NCI-H524 treated with DMSO at 0.1 percent for 48 hours (cell line): ENCODE measurements around the gene SIK1.
"Not testable (repeated sequence)": the region's sequence is repeated elsewhere in the genome, so short reads cannot be mapped to it uniquely, and the experiment has no call there.

Experiments used
- DNase-seq: peaks from one replicate; lab custom pipeline; 2025; lab: John Stamatoyannopoulos, UW

SIK1 gene

GRCh38 chr21:43426404-43427241 lies at the start of gene SIK1:
SIK1 (minus strand) TSS chr21:43427131; CDS start chr21:43426178, 953 bp downstream.
- not testable (repeated sequence) for DNase-seq

GRCh38 chr21:43471597-43472242 lies 44.8 kb upstream of the SIK1 start:
- not testable (repeated sequence) for DNase-seq

GRCh38 chr21:43469719-43470458 lies 43.0 kb upstream of the SIK1 start:
- DNase-seq: not testable (repeated sequence)

GRCh38 chr21:43467785-43468184 lies 40.9 kb upstream of the SIK1 start:
- no peak for DNase-seq

GRCh38 chr21:43465159-43465558 lies 38.2 kb upstream of the SIK1 start:
- not testable (repeated sequence) for DNase-seq

GRCh38 chr21:43463498-43464261 lies 36.7 kb upstream of the SIK1 start:
- DNase-seq: not testable (repeated sequence)

GRCh38 chr21:43462932-43463331 lies 36.0 kb upstream of the SIK1 start:
- DNase-seq: not testable (repeated sequence)

- DNase-seq: not testable (repeated sequence)
These were observed 33.5 kb upstream of the SIK1 start for GRCh38 chr21:43460475-43460874.

- DNase-seq: not testable (repeated sequence)
These were observed 32.1 kb upstream of the SIK1 start for GRCh38 chr21:43458995-43459394.

- DNase-seq: not testable (repeated sequence)
These were observed 29.8 kb upstream of the SIK1 start for GRCh38 chr21:43456616-43457314.

- DNase-seq: not testable (repeated sequence)
These were observed 28.8 kb upstream of the SIK1 start for GRCh38 chr21:43455717-43456116.

GRCh38 chr21:43454176-43454575 lies 27.2 kb upstream of the SIK1 start:
- DNase-seq: not testable (repeated sequence)

- DNase-seq: not testable (repeated sequence)
These were observed 24.9 kb upstream of the SIK1 start for GRCh38 chr21:43451850-43452249.

GRCh38 chr21:43450287-43450686 lies 23.4 kb upstream of the SIK1 start:
- not testable (repeated sequence) for DNase-seq

GRCh38 chr21:43447353-43447977 lies 20.5 kb upstream of the SIK1 start:
- not testable (repeated sequence) for DNase-seq

- not testable (repeated sequence) for DNase-seq
These were observed 19.5 kb upstream of the SIK1 start for GRCh38 chr21:43446277-43446932.

- DNase-seq: not testable (repeated sequence)
These were observed 17.6 kb upstream of the SIK1 start for GRCh38 chr21:43444524-43444923.

GRCh38 chr21:43442571-43442970 lies 15.6 kb upstream of the SIK1 start:
- not testable (repeated sequence) for DNase-seq

GRCh38 chr21:43440835-43441727 lies 14.2 kb upstream of the SIK1 start:
- DNase-seq: not testable (repeated sequence)
